CD8-positive, alpha-beta memory T cell (primary cell): ENCODE results near the gene TESK2. TPM values are rescaled to one million over a fixed set of nuclear protein-coding genes. Genes with fewer than 3 reads are reported as not detected.

ENCODE experiments used
- CTCF ChIA-PET: fragments of 350-600 bp; sonication (Branson Sonifier 250); formaldehyde crosslinking; loops from one replicate; lab custom pipeline; 2021; ENCODE audit warnings: antibody characterized with exemption; lab: Charles Lee
- POLR2A ChIA-PET: fragments of 350-600 bp; sonication (Branson Sonifier 250); formaldehyde crosslinking; loops from one replicate; lab custom pipeline; 2021; ENCODE audit warnings: antibody characterized with exemption; lab: Charles Lee
- DNase-seq, 5 donors: peaks; one replicate each; pipeline versions ENCODE4 v3.0.0 to v3.0.0-alpha.2; 2020 to 2022; ENCODE audit warnings: mixed read lengths in 1 of 5
- H3K27ac ChIP-seq: one replicate; pipeline ENCODE4 v1.7.0; 2013; ENCODE audit warnings: low read depth, mild to moderate bottlenecking, low read length, moderate library complexity
- H3K27me3 ChIP-seq: 2 replicates; pipeline ENCODE4 v1.7.0; 2013; ENCODE audit warnings: low read length, mild to moderate bottlenecking; ENCODE audit not compliant: insufficient read depth, poor library complexity, severe bottlenecking
- H3K36me3 ChIP-seq: 2 replicates; pipeline ENCODE4 v1.7.0; 2013; ENCODE audit warnings: mild to moderate bottlenecking, low read length, moderate library complexity; ENCODE audit not compliant: insufficient read depth
- H3K4me1 ChIP-seq: 2 replicates; pipeline ENCODE4 v1.7.0; 2013; ENCODE audit warnings: mild to moderate bottlenecking, low read length, moderate library complexity; ENCODE audit not compliant: insufficient read depth
- H3K4me3 ChIP-seq: 2 replicates; pipeline ENCODE4 v1.7.0; 2013; ENCODE audit warnings: mild to moderate bottlenecking, low read length
- H3K9me3 ChIP-seq: 2 replicates; pipeline ENCODE4 v1.7.0; 2013; ENCODE audit warnings: mild to moderate bottlenecking, low read length
- H3K27ac Mint-ChIP-seq, 8 donors: one replicate each; pipeline ENCODE4 v1.8.0; 2020 to 2021; ENCODE audit warnings: mixed read lengths in 8 of 8, mild to moderate bottlenecking in 6 of 8, inconsistent platforms in 3 of 8, moderate library complexity in 3 of 8
- H3K27me3 Mint-ChIP-seq, 2 donors: one replicate each; pipeline ENCODE4 v1.8.0; 2020 to 2021; ENCODE audit warnings: mixed read lengths in 2 of 2, mild to moderate bottlenecking in 1 of 2, moderate library complexity in 1 of 2
- H3K36me3 Mint-ChIP-seq, 3 donors: one replicate each; pipeline ENCODE4 v1.8.0; 2020 to 2021; ENCODE audit warnings: mixed read lengths in 3 of 3, inconsistent platforms in 1 of 3, mild to moderate bottlenecking in 1 of 3
- H3K4me1 Mint-ChIP-seq, 3 donors: one replicate each; pipeline ENCODE4 v1.8.0; 2020 to 2021; ENCODE audit warnings: mixed read lengths in 3 of 3, inconsistent platforms in 1 of 3, mild to moderate bottlenecking in 1 of 3
- H3K4me3 Mint-ChIP-seq, 7 donors: one replicate each; pipeline ENCODE4 v1.8.0; 2020 to 2021; ENCODE audit warnings: mixed read lengths in 7 of 7, mild to moderate bottlenecking in 6 of 7, moderate library complexity in 4 of 7, inconsistent platforms in 2 of 7
- H3K9me3 Mint-ChIP-seq, 5 donors: one replicate each; pipeline ENCODE4 v1.8.0; 2020 to 2022; ENCODE audit warnings: mixed read lengths in 5 of 5, mild to moderate bottlenecking in 3 of 5, moderate library complexity in 2 of 5, inconsistent platforms in 1 of 5
- polyA plus RNA-seq: library from polyadenylated mRNA; unstranded; fragments of 300-500 nt; fragmentation: Illumina TruSeq; gene quantifications from one replicate; pipeline ENCODE4 v1.2.3, GENCODE V29; 2021
- total RNA-seq, 2 experiments: library from RNA; stranded (reverse); gene quantifications; one replicate each; pipeline ENCODE4 v1.2.3, GENCODE V29; 2021

TESK2 gene
- total and polyA plus RNA-seq, 3 experiments from 2014 or later: 2.9 to 3.6 (median 3.1) TPM

- H3K9me3 Mint-ChIP-seq: no peaks in the 10 kb centered on the region
- peak overlapping the region in 2 of 7 donors; percentile 17 to 53 for H3K4me3 Mint-ChIP-seq
- H3K9me3 ChIP-seq: no peaks in the 10 kb centered on the region
- ChIA-PET CTCF (interaction anchor here (0.7 to 12.0 kb wide), 9 partner anchors 9 to 507 kb away, joined by 3 to 173 read pairs (median 6); partner anchors contain the start of genes HECTD3, MUTYH, TOE1 and UROD), POLR2A (interaction anchor here (1.2 to 1.8 kb wide), 3 partner anchors 286 to 570 kb away, joined by 3 to 8 read pairs (median 4); partner anchors contain the start of genes RNU5D-1 and UROD)
- no peaks in the 10 kb centered on the region for H3K36me3 ChIP-seq
- H3K27me3 ChIP-seq: no peaks in the 10 kb centered on the region
- DNase-seq: no peak
- H3K27ac ChIP-seq: no peak overlapping the region
- peak overlapping the region in 3 of 8 donors; percentile 43 to 75 (median 50) for H3K27ac Mint-ChIP-seq
- H3K4me1 Mint-ChIP-seq: peaks cover 15 to 26% (median 25%) of the 10 kb centered on the region in 3 donors
- peaks cover 0 to 3% of the 10 kb centered on the region in 2 donors for H3K27me3 Mint-ChIP-seq
- H3K4me1 ChIP-seq: peaks cover 8% of the 10 kb centered on the region
- peaks cover 0 to 3% (median 0%) of the 10 kb centered on the region in 3 donors for H3K36me3 Mint-ChIP-seq
- no peak overlapping the region for H3K4me3 ChIP-seq
Measured at GRCh38 chr1:45300669-45300997, 190.3 kb downstream of the TESK2 start.

- Histone ChIP-seq H3K27me3 (no peaks in the 10 kb centered on the region), H3K27ac (no peak overlapping the region), H3K36me3 (no peaks in the 10 kb centered on the region), H3K4me1 (peaks cover 8% of the 10 kb centered on the region), H3K4me3 (no peak overlapping the region), H3K9me3 (no peaks in the 10 kb centered on the region)
- Mint-ChIP-seq H3K9me3 (no peaks in the 10 kb centered on the region), H3K27me3 (peaks cover 0 to 3% of the 10 kb centered on the region in 2 donors), H3K27ac (peak overlapping the region in 3 of 8 donors; percentile 43 to 75 (median 50)), H3K36me3 (peaks cover 0 to 3% (median 0%) of the 10 kb centered on the region in 3 donors), H3K4me3 (peak overlapping the region in 2 of 7 donors; percentile 17 to 53), H3K4me1 (peaks cover 15 to 22% (median 20%) of the 10 kb centered on the region in 3 donors)
- peak in 4 of 5 donors; percentile 9 to 61 (median 53) for DNase-seq
- POLR2A ChIA-PET: interaction anchor here (0.7 to 1.8 kb wide), 4 partner anchors 40 to 569 kb away, joined by 3 to 8 read pairs (median 4); partner anchors contain the start of genes RNU5D-1, TOE1 and UROD
- CTCF ChIA-PET: interaction anchor here (0.6 to 12.0 kb wide), 15 partner anchors 9 to 588 kb away, joined by 3 to 173 read pairs (median 3); partner anchors contain the start of genes HECTD3, MUTYH, TOE1 and UROD
Measured at GRCh38 chr1:45299981-45300668, 190.8 kb downstream of the TESK2 start.

- Mint-ChIP-seq H3K4me3 (peak overlapping the region in 1 of 7 donors; percentile 72), H3K27me3 (peaks cover 0 to 3% of the 10 kb centered on the region in 2 donors), H3K36me3 (peaks cover 0 to 3% (median 0%) of the 10 kb centered on the region in 3 donors), H3K4me1 (peaks cover 9 to 13% (median 11%) of the 10 kb centered on the region in 3 donors), H3K9me3 (no peaks in the 10 kb centered on the region), H3K27ac (no peak overlapping the region)
- peaks cover 2% of the 10 kb centered on the region for H3K4me1 ChIP-seq
- POLR2A ChIA-PET: no interaction called here
- H3K36me3 ChIP-seq: no peaks in the 10 kb centered on the region
- no peaks in the 10 kb centered on the region for H3K9me3 ChIP-seq
- CTCF ChIA-PET: interaction anchor here (0.9 to 12.0 kb wide), 10 partner anchors 8 to 570 kb away, joined by 3 to 173 read pairs (median 5); partner anchors contain the start of genes HECTD3, MUTYH, TOE1 and UROD
- H3K27ac ChIP-seq: no peak overlapping the region
- no peak for DNase-seq
- H3K4me3 ChIP-seq: no peak overlapping the region
- H3K27me3 ChIP-seq: no peaks in the 10 kb centered on the region
Measured at GRCh38 chr1:45299296-45299695, 191.7 kb downstream of the TESK2 start.

- no peak for DNase-seq
- POLR2A ChIA-PET: no interaction called here
- H3K27ac ChIP-seq: no peak overlapping the region
- H3K4me1 Mint-ChIP-seq: peaks cover 3 to 9% (median 5%) of the 10 kb centered on the region in 3 donors
- no peaks in the 10 kb centered on the region for H3K9me3 ChIP-seq
- no peaks in the 10 kb centered on the region for H3K9me3 Mint-ChIP-seq
- no peak overlapping the region for H3K4me3 ChIP-seq
- no peaks in the 10 kb centered on the region for H3K27me3 ChIP-seq
- H3K27ac Mint-ChIP-seq: no peak overlapping the region
- H3K4me3 Mint-ChIP-seq: no peak overlapping the region
- no peaks in the 10 kb centered on the region for H3K36me3 ChIP-seq
- H3K36me3 Mint-ChIP-seq: no peaks in the 10 kb centered on the region
- CTCF ChIA-PET: interaction anchor here (0.7 to 12.0 kb wide), 7 partner anchors 13 to 462 kb away, joined by 3 to 173 read pairs (median 4); partner anchors contain the start of genes HECTD3 and UROD
- H3K4me1 ChIP-seq: no peaks in the 10 kb centered on the region
- H3K27me3 Mint-ChIP-seq: no peaks in the 10 kb centered on the region
Measured at GRCh38 chr1:45297666-45298356, 193.2 kb downstream of the TESK2 start.

Other genes starting within 250 kb of the TESK2 start
- 10 to 100 TPM; 41.5 to 42.4 TPM for gene HPDL, start 164.3 kb downstream of the TESK2 start, total RNA-seq
- gene HPDL, start 164.3 kb downstream of the TESK2 start, polyA plus RNA-seq: 1.4 TPM
- gene TOE1, start 151.0 kb downstream of the TESK2 start, total RNA-seq: 10 to 100 TPM; 46.4 to 48.9 TPM
- gene TOE1, start 151.0 kb downstream of the TESK2 start, polyA plus RNA-seq: 12.5 TPM
- 10 to 100 TPM; 70.1 to 75.4 TPM for gene MUTYH, start 150.7 kb downstream of the TESK2 start, total RNA-seq
- 24.4 TPM for gene MUTYH, start 150.7 kb downstream of the TESK2 start, polyA plus RNA-seq
- gene CCDC163, start 8.9 kb upstream of the TESK2 start, total RNA-seq: 1 to 10 TPM; 6.1 to 6.6 TPM
- 7.7 TPM for gene CCDC163, start 8.9 kb upstream of the TESK2 start, polyA plus RNA-seq
- gene MMACHC, start 9.1 kb upstream of the TESK2 start, total RNA-seq: 1 to 10 TPM; 6.6 to 7.2 TPM
- 0.64 TPM for gene MMACHC, start 9.1 kb upstream of the TESK2 start, polyA plus RNA-seq
- 100 to 1,000 TPM; 784 to 849 TPM for gene PRDX1, start 30.7 kb upstream of the TESK2 start, total RNA-seq
- 261 TPM for gene PRDX1, start 30.7 kb upstream of the TESK2 start, polyA plus RNA-seq
- gene AKR1A1, start 59.7 kb upstream of the TESK2 start, total RNA-seq: 100 to 1,000 TPM; 204 to 217 TPM
- gene AKR1A1, start 59.7 kb upstream of the TESK2 start, polyA plus RNA-seq: 98.3 TPM
- gene NASP, start 92.9 kb upstream of the TESK2 start, total RNA-seq: 100 to 1,000 TPM; 212 to 219 TPM
- 79.9 TPM for gene NASP, start 92.9 kb upstream of the TESK2 start, polyA plus RNA-seq
- 1 to 10 TPM; 1.4 TPM for gene CCDC17, start 132.9 kb upstream of the TESK2 start, total RNA-seq
- gene CCDC17, start 132.9 kb upstream of the TESK2 start, polyA plus RNA-seq: 0.13 TPM
- gene GPBP1L1, start 195.4 kb upstream of the TESK2 start, total RNA-seq: 100 to 1,000 TPM; 102 to 107 TPM
- 90.3 TPM for gene GPBP1L1, start 195.4 kb upstream of the TESK2 start, polyA plus RNA-seq
- gene TMEM69, start 197.0 kb upstream of the TESK2 start, total RNA-seq: 10 to 100 TPM; 45.2 to 45.8 TPM
- gene TMEM69, start 197.0 kb upstream of the TESK2 start, polyA plus RNA-seq: 33.7 TPM